Endometrial microvascular endothelial cells (primary cell): ENCODE results near the gene LNP1. TPM values are rescaled to one million over a fixed set of nuclear protein-coding genes. Genes with fewer than 3 reads are reported as not detected.
"Not testable (repeated sequence)": the region's sequence is repeated elsewhere in the genome, so short reads cannot be mapped to it uniquely, and the experiment has no call there.

Source experiments
- in situ Hi-C: cut with HindIII; loops from 2 replicates; pipeline ENCODE4 v1.10.0; 2017; ENCODE audit warnings: low sequenced_read_pairs, low pct_unique_long_range_greater_than_20kb; ENCODE audit errors: inconsistent ontology term
- total RNA-seq: library from RNA; depleted of rRNA; stranded (reverse); fragments of >200 nt; gene quantifications from one replicate; pipeline ENCODE4 v1.2.3, GENCODE V29; 2015; ENCODE audit errors: inconsistent ontology term

The LNP1 gene
- total RNA-seq, 1 donor from 2014 or later, result 1.1 TPM

- in situ Hi-C loops, result no loop called here
Measured at GRCh38 chr3:100463646-100464155, 62.4 kb downstream of the LNP1 start.

- in situ Hi-C loops, result no loop called here
Measured at GRCh38 chr3:100465892-100466777, 64.8 kb downstream of the LNP1 start.

GRCh38 chr3:100467133-100467532 is 65.8 kb downstream of the LNP1 start:
- in situ Hi-C loops, result no loop called here

GRCh38 chr3:100468676-100469075 is 67.3 kb downstream of the LNP1 start:
- in situ Hi-C loops, result no loop called here

GRCh38 chr3:100470951-100471350 is 69.6 kb downstream of the LNP1 start:
- in situ Hi-C loops, result no loop called here

- in situ Hi-C loops, result no loop called here
Measured at GRCh38 chr3:100471444-100471843, 70.1 kb downstream of the LNP1 start.

GRCh38 chr3:100477851-100478360 is 76.6 kb downstream of the LNP1 start:
- in situ Hi-C loops, result not testable (repeated sequence)

- in situ Hi-C loops, result not testable (repeated sequence)
Measured at GRCh38 chr3:100478521-100478920, 77.2 kb downstream of the LNP1 start.

- in situ Hi-C loops, result no loop called here
Measured at GRCh38 chr3:100480081-100480480, 78.7 kb downstream of the LNP1 start.

- in situ Hi-C loops, result no loop called here
Measured at GRCh38 chr3:100482176-100482575, 80.8 kb downstream of the LNP1 start.

- in situ Hi-C loops, result no loop called here
Measured at GRCh38 chr3:100483529-100483928, 82.2 kb downstream of the LNP1 start.

GRCh38 chr3:100486808-100487207 is 85.5 kb downstream of the LNP1 start:
- in situ Hi-C loops, result no loop called here

- in situ Hi-C loops, result no loop called here
Measured at GRCh38 chr3:100489118-100489517, 87.8 kb downstream of the LNP1 start.

- in situ Hi-C loops, result no loop called here
Measured at GRCh38 chr3:100492059-100493006, 91.0 kb downstream of the LNP1 start, which contains the start of gene TMEM45A. Gene TMEM45A, plus strand, starts transcription at chr3:100492619. Its CDS starts 62,593 bp downstream, at chr3:100555212.

- in situ Hi-C loops, result no loop called here
Measured at GRCh38 chr3:100496711-100497261, 95.4 kb downstream of the LNP1 start.

- in situ Hi-C loops, result no loop called here
Measured at GRCh38 chr3:100499651-100500050, 98.3 kb downstream of the LNP1 start.

GRCh38 chr3:100500320-100500880 is 99.1 kb downstream of the LNP1 start:
- in situ Hi-C loops, result no loop called here

GRCh38 chr3:100503448-100503847 is 102.1 kb downstream of the LNP1 start:
- in situ Hi-C loops, result no loop called here
